SHP77 treated with DMSO at 0.1 percent for 48 hours (cell line): ENCODE data around the gene NEAT1.
A peak's percentile ranks its signal among the peaks of the same experiment; 100 is the strongest.
"Not testable (repeated sequence)": the region's sequence is repeated elsewhere in the genome, so short reads cannot be mapped to it uniquely, and the experiment has no call there.

ENCODE experiments used
- DNase-seq: peaks from one replicate; lab custom pipeline; 2025; lab: John Stamatoyannopoulos, UW

NEAT1 gene

DNA sequence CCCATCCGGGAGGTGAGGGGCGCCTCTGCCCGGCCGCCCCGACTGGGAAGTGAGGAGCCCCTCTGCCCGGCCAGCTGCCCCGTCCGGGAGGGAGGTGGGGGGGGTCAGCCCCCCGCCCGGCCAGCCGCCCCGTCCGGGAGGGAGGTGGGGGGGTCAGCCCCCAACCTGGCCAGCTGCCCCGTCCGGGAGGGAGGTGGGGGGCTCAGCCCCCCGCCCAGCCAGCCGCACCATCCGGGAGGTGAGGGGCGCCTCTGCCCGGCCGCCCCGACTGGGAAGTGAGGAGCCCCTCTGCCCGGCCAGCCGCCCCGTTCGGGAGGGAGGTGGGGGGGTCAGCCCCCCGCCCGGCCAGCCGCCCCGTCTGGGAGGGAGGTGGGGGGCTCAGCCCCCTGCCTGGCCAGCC, 28.7 kb downstream of the NEAT1 start:
- not testable (repeated sequence) for DNase-seq

DNA sequence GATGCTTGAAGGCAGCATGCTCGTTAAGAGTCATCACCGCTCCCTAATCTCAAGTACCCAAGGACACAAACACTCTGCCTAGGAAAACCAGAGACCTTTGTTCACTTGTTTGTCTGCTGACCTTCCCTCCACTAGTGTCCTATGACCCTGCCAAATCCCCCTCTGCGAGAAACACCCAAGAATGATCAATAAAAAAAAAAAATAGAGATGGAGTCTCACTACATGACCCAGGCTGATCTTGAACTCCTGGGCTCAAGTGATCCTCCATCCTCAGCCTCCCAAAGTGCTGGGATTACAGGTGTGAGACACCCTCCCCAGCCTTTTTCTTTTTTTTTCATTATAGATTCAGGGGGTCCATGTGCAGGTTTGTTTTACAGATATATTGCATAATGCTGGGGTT, 29.7 kb downstream of the NEAT1 start:
- DNase-seq = not testable (repeated sequence)

DNA sequence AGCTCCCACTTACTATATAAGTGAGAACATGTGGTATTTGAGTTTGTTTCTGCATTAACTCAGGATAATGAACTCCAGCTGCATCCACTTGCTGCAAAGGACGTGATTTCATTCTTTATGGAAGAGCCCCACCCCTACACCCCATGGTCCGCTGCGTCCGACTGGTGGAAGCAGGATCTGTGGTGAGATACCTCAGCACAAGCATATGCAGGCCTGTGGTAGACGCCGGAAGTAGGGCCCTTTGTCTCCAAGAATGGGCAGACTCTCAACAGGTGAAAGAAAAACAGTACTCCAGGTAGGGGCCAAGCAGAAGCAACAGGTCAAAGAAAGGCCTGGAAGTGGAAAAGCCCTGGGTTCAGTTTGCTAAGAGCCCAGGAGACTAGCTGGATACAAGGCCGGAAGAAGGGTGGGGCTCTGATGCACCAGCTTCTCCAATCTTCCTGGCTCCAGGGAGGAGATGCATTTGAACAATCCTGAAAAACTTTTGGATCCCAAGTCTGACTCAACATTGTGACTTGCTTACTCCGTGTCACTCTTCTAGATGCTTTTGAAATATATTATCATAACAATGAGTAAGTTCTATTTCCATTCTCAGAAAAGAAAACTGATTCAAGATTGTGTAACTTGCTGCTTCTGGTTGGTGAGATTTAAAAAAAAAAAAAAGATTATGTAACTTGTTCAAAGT, 30.4 kb downstream of the NEAT1 start:
- no peak for DNase-seq

DNA sequence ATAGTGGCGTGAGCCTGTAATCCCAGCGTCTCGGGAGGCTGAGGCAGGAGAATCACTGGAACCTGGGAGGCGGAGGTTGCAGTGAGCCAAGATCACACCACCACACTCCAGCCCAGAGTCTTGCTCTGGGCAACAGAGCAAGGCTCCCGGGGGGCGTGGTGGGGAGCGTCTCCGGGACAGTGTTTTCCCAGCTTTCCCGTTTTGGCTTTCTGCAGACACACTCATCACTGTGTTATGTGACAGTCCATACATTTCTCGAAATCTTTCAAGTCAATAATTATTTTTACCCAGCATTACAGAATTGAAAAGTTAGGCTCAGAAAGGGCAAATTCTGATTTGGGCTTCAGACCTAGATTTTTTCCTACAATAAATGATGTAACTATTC, 31.7 kb downstream of the NEAT1 start:
- no peak for DNase-seq

DNA sequence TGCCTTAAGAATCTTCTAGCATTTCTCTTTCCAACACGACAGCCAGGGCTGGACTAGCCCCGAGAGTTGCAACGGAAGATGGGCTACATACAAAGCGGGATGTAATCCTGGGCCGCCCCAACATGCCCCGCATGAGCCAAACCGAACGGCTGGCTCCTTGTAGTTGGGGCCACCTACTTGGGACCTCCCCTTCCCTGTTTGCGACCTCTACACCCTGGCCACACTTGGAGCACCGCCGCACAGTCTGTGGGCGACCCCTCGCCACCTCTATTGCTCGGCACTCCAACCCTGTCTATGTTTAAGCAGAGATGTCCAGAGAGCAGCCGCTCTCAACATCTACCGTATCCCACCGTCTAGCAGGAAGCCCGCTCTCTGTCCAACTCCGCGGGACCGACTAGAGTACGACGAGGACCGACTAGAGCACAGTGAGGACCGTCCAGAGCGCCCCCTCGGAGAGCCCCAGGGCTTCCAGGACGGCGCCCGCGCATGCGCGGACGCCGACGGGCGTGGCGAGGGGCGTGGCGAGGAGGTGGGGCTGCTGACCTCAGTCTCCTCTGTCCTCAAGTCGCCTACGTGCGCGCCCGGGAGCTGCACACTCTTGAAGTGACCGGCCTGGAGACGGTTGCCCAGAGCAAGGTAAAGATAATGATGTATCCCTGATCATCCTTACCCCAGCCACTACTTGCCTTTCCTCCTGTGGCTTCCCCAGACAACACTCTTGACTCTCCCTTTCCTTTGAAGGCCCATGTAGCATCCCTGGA, 32.3 kb downstream of the NEAT1 start:
- DNase-seq = peak; percentile 50

- DNase-seq = no peak
These were observed 33.8 kb downstream of the NEAT1 start for GRCh38 chr11:65456418-65456817.

DNA sequence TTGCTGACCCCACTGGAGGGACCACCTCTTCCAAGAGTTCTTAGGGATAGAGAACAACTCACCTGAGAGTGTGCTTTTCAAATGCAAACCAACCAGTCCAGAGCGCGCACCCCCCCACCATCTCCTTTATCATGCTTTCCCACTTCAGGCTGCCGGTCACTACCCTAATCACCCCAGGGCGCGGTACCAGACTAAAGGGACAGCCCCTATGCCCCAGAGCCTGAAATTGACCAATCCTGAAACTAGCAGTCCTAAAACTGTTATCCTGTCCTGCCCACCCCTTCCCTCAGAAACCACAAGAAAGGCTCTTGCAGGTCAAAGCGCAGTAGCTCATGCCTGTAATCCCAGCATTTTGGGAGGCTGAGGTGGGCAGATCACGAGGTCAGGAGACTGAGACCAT, 37.0 kb downstream of the NEAT1 start:
- DNase-seq = no peak

GRCh38 chr11:65465471-65465870, 42.9 kb downstream of the NEAT1 start:
- not testable (repeated sequence) for DNase-seq

DNA sequence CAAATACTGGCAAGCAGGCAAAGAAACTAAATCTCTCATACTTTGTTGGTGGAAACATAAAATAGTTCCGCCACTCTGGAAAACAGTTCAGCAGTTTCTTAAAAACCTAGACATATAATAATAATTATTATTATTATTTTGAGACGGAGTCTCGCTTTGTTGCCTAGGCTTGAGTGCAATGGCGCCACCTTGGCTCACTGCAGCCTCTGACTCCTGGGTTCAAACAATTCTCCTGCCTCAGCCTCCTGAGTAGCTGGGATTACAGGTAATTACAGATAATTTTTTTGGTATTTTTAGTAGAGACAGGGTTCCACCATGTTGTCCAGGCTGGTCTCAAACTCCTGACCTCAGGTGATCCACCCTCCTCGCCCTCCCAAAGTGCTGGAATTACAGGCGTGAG, 44.7 kb downstream of the NEAT1 start:
- not testable (repeated sequence) for DNase-seq

DNA sequence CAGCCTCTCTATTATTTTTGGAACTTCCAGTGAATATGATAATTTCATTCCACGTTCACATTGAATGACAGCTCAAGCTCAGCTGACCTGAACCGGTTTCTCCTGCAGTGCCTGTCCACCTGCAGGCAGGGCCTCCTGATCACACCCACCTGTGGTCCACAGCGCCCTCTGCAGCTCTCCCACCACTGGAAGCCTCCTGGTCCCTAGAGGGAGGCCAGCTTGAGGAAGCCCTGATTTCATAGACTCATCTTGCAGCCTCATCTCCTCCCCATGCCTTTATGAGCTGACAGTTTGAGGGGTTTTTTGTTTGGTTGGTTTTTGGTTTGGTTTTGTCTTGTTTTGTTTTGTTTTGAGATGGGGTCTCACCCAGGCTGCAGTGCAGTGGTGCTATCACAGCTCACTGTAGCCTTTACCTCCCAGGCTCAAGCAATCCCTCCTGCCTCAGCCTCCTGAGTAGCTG, 46.3 kb downstream of the NEAT1 start:
- peak; percentile 28 for DNase-seq

DNA sequence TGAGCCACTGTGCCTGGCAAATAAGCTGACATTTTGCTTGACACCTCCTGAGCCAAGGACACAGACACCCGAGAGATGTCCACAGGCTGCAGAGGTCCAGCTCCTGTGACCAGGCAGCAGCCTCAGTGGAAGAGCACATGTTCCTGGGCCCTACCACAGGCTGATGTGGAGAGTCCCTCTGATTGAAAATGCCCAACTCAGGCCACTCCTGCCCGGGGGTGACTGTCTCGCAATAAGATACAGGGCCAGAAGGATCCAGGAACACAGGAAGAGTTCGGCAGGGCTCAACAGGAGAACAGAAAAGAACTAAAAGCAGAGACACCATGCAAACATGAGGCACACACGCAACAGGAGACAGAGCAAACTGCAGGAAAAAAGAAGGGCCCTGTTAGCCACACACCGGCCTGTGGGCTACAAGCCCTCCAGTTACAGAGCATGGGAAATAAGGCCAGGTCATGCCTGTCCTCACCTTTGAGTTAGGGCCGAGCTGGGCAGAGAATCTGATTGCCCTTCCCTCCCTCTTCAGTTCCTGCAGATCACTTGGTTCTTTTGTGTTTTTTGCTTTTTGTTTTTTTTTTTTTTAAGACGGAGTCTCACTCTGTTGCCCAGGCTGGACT, 47.9 kb downstream of the NEAT1 start:
- no peak for DNase-seq

GRCh38 chr11:65471447-65471891, 48.9 kb downstream of the NEAT1 start:
- DNase-seq = peak; percentile 43

- not testable (repeated sequence) for DNase-seq
These were observed 50.1 kb downstream of the NEAT1 start for GRCh38 chr11:65472588-65473277.

GRCh38 chr11:65473278-65473860, 50.8 kb downstream of the NEAT1 start:
- DNase-seq = no peak

DNA sequence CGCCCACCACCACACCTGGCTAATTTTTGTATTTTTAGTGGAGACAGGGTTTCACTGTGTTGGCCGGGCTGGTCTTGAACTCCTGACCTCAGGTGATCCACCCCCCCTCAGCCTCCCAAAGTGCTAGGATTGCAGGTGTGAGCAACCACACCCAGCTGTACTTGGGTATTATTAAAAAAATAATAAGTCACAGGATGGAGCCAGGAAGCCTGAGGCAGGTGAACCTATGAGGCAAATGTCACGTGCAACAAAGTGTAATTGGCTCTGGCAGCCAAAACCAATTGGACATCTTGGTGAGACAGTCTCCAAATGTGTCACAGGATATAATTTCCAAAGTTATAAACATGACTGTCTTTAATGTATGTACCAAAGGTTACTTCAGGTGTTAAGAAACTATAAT, 52.3 kb downstream of the NEAT1 start:
- no peak for DNase-seq

DNA sequence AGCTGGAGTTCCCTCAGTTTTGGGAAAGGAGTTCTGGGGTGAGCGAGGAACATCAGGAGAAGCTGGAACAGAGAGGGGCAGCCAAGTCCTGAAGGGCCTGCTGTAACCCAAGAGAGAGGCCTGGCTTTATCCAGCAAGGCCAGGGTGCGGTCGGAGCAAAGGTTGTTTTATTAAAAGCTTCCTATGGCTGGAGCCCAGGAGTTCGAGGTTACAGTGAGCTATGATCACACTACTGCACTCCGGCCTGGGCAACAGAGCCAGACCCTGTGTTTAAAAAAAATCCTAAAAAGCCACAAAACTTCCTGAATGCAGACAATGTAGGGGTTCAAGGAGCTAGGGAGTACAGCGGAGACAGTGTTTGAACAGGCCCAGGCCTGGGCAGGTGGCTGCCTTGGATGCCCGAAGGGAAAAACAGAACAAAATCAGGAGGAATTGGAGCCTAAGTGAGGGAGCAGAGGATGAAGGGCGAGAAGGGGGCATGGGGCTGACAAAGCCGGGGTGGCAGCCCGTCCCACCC, 54.1 kb downstream of the NEAT1 start:
- DNase-seq = no peak

DNA sequence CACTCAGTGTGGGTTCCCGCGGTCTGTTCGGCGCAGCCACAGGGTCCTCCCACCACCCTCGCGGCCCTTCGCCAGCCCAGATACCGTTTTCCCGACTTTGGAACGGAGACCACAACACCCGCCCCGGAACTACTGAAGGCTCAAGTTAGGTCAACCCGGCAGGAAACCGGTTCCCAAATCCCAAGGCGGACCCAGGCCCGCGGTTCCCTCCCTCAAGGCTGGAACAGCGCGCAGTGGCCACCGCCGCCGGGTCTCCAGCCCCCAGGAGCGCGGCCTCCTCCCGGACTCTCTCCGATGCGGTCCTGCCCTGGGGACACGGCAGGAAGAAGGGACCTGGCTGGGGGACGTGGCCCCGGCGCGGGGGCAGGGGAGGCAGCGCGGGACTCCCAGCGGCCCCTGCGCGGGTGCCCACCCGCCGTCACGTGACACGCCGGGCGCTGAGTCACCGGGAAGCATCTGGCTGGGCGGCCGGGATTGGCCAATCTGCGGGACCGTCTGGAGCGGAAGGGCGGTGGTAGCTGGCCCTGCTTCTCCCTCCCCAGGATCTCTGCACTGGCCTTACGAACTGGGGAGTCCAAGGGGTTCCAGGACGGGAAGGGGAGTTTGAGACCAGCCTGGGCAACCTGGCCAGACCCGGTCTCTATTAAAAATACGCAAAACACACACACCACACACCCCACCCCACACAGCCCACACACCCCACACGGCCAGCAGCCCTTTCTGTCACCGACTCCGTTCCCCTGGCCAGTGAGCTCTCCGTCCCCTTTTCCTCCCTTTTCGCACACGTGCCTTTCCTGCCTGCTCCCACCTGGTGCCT, 54.8 kb downstream of the NEAT1 start:
- DNase-seq = peak; percentile 77

GRCh38 chr11:65478388-65479183, 56.0 kb downstream of the NEAT1 start:
- DNase-seq = no peak

- DNase-seq = peak; percentile 63
These were observed 56.9 kb downstream of the NEAT1 start for GRCh38 chr11:65479184-65480145.
